ENCODE results near the gene ARID1A.
A peak's percentile ranks its signal among the peaks of the same experiment; 100 is the strongest.
"Not testable (repeated sequence)": the region's sequence is repeated elsewhere in the genome, so short reads cannot be mapped to it uniquely, and the experiment has no call there.

Gene ARID1A

GRCh38 chr1:26695356-26696118, at the start of gene ARID1A:
Gene ARID1A, plus strand, starts transcription at chr1:26696015. Its CDS starts 389 bp downstream, at chr1:26696404.
- peak; percentile 94 for DNase-seq

- DNase-seq: no peak
Measured at GRCh38 chr1:26664802-26665201, 31.0 kb upstream of the ARID1A start.

GRCh38 chr1:26666855-26667254, 29.0 kb upstream of the ARID1A start:
- peak; percentile 8 for DNase-seq

- DNase-seq: not testable (repeated sequence)
Measured at GRCh38 chr1:26668106-26668786, 27.6 kb upstream of the ARID1A start.

GRCh38 chr1:26677306-26678115, 18.3 kb upstream of the ARID1A start:
- peak; percentile 60 for DNase-seq

- no peak for DNase-seq
Measured at GRCh38 chr1:26684763-26685508, 10.9 kb upstream of the ARID1A start.

- DNase-seq: no peak
Measured at GRCh38 chr1:26686795-26687194, 9.0 kb upstream of the ARID1A start.

- no peak for DNase-seq
Measured at GRCh38 chr1:26689504-26689903, 6.3 kb upstream of the ARID1A start.

- no peak for DNase-seq
Measured at GRCh38 chr1:26690157-26690556, 5.7 kb upstream of the ARID1A start.

GRCh38 chr1:26690576-26691031, 5.2 kb upstream of the ARID1A start:
- DNase-seq: no peak

GRCh38 chr1:26692211-26692792, 3.5 kb upstream of the ARID1A start:
- peak; percentile 83 for DNase-seq

GRCh38 chr1:26692793-26693490, 2.9 kb upstream of the ARID1A start:
- peak; percentile 93 for DNase-seq

- no peak for DNase-seq
Measured at GRCh38 chr1:26693599-26694572, 1.9 kb upstream of the ARID1A start.

GRCh38 chr1:26694638-26695355, 1.0 kb upstream of the ARID1A start:
- no peak for DNase-seq

- peak; percentile 38 for DNase-seq
Measured at GRCh38 chr1:26696119-26696653, 371 bp downstream of the ARID1A start.

- DNase-seq: peak; percentile 73
Measured at GRCh38 chr1:26696654-26697430, 1.0 kb downstream of the ARID1A start.

- peak; percentile 37 for DNase-seq
Measured at GRCh38 chr1:26697431-26697977, 1.7 kb downstream of the ARID1A start.

All from stimulated activated CD4-positive, alpha-beta T cell treated with anti-CD3 and anti-CD28 coated beads, Interleukin-15, amount 100 ng/mL, for 24 hours (primary cell).